GM23248 (cell line): Measurements from ENCODE around the gene LAMA4. TPM values are rescaled to one million over a fixed set of nuclear protein-coding genes. Genes with fewer than 3 reads are reported as not detected.

Experiments
- DNase-seq: peaks from one replicate; pipeline ENCODE4 v3.0.0-alpha.2; 2015
- H2AFZ ChIP-seq: fragments of 200-600 bp; sonication (generic); 2 replicates; pipeline ENCODE4 v1.6.1; 2016; ENCODE audit warnings: antibody characterized with exemption
- H3F3A ChIP-seq: fragments of 200-600 bp; sonication (generic); 2 replicates; pipeline ENCODE4 v1.6.1; 2016; ENCODE audit warnings: mild to moderate bottlenecking, antibody characterized with exemption, mixed run types; ENCODE audit not compliant: insufficient read depth
- H3K27ac ChIP-seq: fragments of 200-600 bp; sonication (generic); 2 replicates; pipeline ENCODE4 v1.5.1; 2016; ENCODE audit warnings: mild to moderate bottlenecking
- H3K27me3 ChIP-seq: fragments of 200-600 bp; sonication (generic); replicated peaks from 2 replicates; pipeline ENCODE4 v1.6.1; 2016; ENCODE audit warnings: mild to moderate bottlenecking; ENCODE audit not compliant: insufficient read depth
- H3K36me3 ChIP-seq: fragments of 200-600 bp; sonication (generic); 2 replicates; pipeline ENCODE4 v1.6.1; 2016; ENCODE audit warnings: low read depth, mild to moderate bottlenecking
- H3K4me1 ChIP-seq: fragments of 200-600 bp; sonication (generic); 2 replicates; pipeline ENCODE4 v1.6.1; 2016; ENCODE audit warnings: mild to moderate bottlenecking; ENCODE audit not compliant: insufficient read depth
- H3K4me2 ChIP-seq: fragments of 200-600 bp; sonication (generic); one replicate; pipeline ENCODE4 v1.6.1; 2016; ENCODE audit warnings: mild to moderate bottlenecking; ENCODE audit not compliant: unreplicated experiment
- H3K4me3 ChIP-seq: fragments of 200-600 bp; sonication (generic); 2 replicates; pipeline ENCODE4 v1.5.1; 2016; ENCODE audit warnings: mild to moderate bottlenecking
- H3K79me2 ChIP-seq: fragments of 200-600 bp; sonication (generic); 2 replicates; pipeline ENCODE4 v1.6.1; 2016; ENCODE audit warnings: mild to moderate bottlenecking; ENCODE audit not compliant: insufficient read depth
- H3K9ac ChIP-seq: fragments of 200-600 bp; sonication (generic); 2 replicates; pipeline ENCODE4 v1.6.1; 2016; ENCODE audit warnings: mild to moderate bottlenecking
- H3K9me2 ChIP-seq: fragments of 200-600 bp; sonication (generic); 2 replicates; pipeline ENCODE4 v1.6.1; 2016; ENCODE audit warnings: mixed run types, mild to moderate bottlenecking, moderate library complexity; ENCODE audit not compliant: insufficient read depth
- H3K9me3 ChIP-seq: fragments of 200-600 bp; sonication (generic); one replicate; pipeline ENCODE4 v1.6.1; 2017; ENCODE audit warnings: low read depth
- H4K20me1 ChIP-seq: fragments of 200-600 bp; sonication (generic); 2 replicates; pipeline ENCODE4 v1.6.0; 2016; ENCODE audit not compliant: insufficient read depth
- EZH2 ChIP-seq: fragments of 200-600 bp; sonication (generic); IDR thresholded peaks from 2 replicates; pipeline ENCODE4 v1.6.1; 2018; ENCODE audit warnings: antibody characterized with exemption, mild to moderate bottlenecking; ENCODE audit not compliant: insufficient read depth, poor library complexity, severe bottlenecking
- EZH2phosphoT487 ChIP-seq: fragments of 200-600 bp; sonication (generic); IDR thresholded peaks from 2 replicates; pipeline ENCODE4 v1.6.1; 2018; ENCODE audit warnings: antibody characterized with exemption, moderate library complexity, mild to moderate bottlenecking, low read depth; ENCODE audit not compliant: insufficient read depth
- WGBS, 2 experiments: methylation state at CpG; one replicate each; pipeline ENCODE4 v1.1.6; 2015 to 2017; ENCODE audit warnings: low lambda C conversion rate in 2 of 2, low coverage in 1 of 2; ENCODE audit errors: missing lambda C conversion rate in 2 of 2; 5-methylcytosine and 5-hydroxymethylcytosine counted together
- in situ Hi-C: fragments of 300-500 bp; cut with MboI; formaldehyde crosslinking; loops from 2 replicates; pipeline ENCODE4 v1.15.0; 2020
- polyA plus RNA-seq: library from polyadenylated mRNA; unstranded; fragments of >200 nt; fragmentation: Nextera tagmentation; extraction: Ambion mirVana; gene quantifications from 2 replicates; pipeline ENCODE4 v1.2.1, GENCODE V29; 2016
- total RNA-seq: library from RNA; depleted of rRNA; stranded (reverse); fragments of >200 nt; shearing (Covaris generic); gene quantifications from 2 replicates; pipeline ENCODE4 v1.2.3, GENCODE V29; 2014

LAMA4 gene
- total and polyA plus RNA-seq, 2 experiments from 2014 or later: 331 to 429 TPM

- no peaks in the 10 kb centered on the region for H3K9me3 ChIP-seq
- in situ Hi-C loops: loop anchor here (25.0 kb wide), 1 partner anchor 118 kb away; no protein-coding TSS in a partner anchor
- WGBS, 2 experiments: 96 to 100% methylated on average over 1 of the region's 1 CpG
Measured at GRCh38 chr6:112194511-112194910, 59.9 kb downstream of the LAMA4 start.

GRCh38 chr6:112193535-112194051 is 60.8 kb downstream of the LAMA4 start:
- H3F3A ChIP-seq: peaks cover 94% of the 10 kb centered on the region
- no peaks in the 10 kb centered on the region for H3K27me3 ChIP-seq
- 92 to 96% methylated on average over 1 of the region's 1 CpG for WGBS, 2 experiments
- H3K4me1 ChIP-seq: peaks cover 20% of the 10 kb centered on the region
- H3K9me3 ChIP-seq: no peaks in the 10 kb centered on the region
- H3K36me3 ChIP-seq: peaks cover 72% of the 10 kb centered on the region
- H3K4me2 ChIP-seq: no peak overlapping the region
- no peaks in the 10 kb centered on the region for H3K9me2 ChIP-seq
- in situ Hi-C loops: loop anchor here (25.0 kb wide), 1 partner anchor 119 kb away; no protein-coding TSS in a partner anchor
- H3K27ac ChIP-seq: no peak overlapping the region
- DNase-seq: no peak
- no peak overlapping the region for H3K9ac ChIP-seq
- no peaks in the 10 kb centered on the region for H4K20me1 ChIP-seq
- no peak overlapping the region for H2AFZ ChIP-seq
- H3K79me2 ChIP-seq: peaks cover 48% of the 10 kb centered on the region
- H3K4me3 ChIP-seq: no peak overlapping the region
- TF ChIP-seq EZH2: no peak
- TF ChIP-seq EZH2phosphoT487: no peak

More at GRCh38 chr6:112194511-112194910, 59.9 kb downstream of the LAMA4 start:
- Histone ChIP-seq H3K27ac (no peak overlapping the region), H3K4me2 (no peak overlapping the region), H3K79me2 (peaks cover 53% of the 10 kb centered on the region), H3K4me1 (peaks cover 11% of the 10 kb centered on the region), H3K36me3 (peaks cover 72% of the 10 kb centered on the region), H3K4me3 (no peak overlapping the region), H3K9ac (no peak overlapping the region), H3K9me2 (no peaks in the 10 kb centered on the region), H4K20me1 (no peaks in the 10 kb centered on the region), H3F3A (peaks cover 91% of the 10 kb centered on the region), H2AFZ (no peak overlapping the region), H3K27me3 (no peaks in the 10 kb centered on the region)
- DNase-seq: no peak
- TF ChIP-seq EZH2: no peak
- no peak for TF ChIP-seq EZH2phosphoT487

DNA sequence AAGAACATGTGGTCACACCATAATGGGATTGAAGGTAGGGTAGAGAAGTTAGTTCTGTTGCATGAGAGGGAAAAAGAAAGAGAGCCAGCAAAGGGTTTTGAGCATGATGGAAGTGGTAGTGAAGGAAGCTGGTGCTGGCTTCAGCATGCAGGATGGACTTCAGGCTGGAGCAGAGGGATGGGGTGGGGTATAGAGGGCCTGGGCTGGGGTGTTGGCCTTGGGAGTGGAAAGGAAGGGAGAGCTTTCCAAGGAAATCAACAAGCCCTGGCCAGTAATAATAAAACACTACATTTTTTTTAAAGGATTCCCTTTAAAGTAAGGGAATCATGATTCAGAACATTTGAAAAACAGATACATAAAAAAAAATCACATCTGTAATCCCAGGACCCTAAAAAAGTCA is 61.2 kb downstream of the LAMA4 start:
- Histone ChIP-seq H3F3A (peaks cover 94% of the 10 kb centered on the region), H2AFZ (no peak overlapping the region), H3K79me2 (peaks cover 47% of the 10 kb centered on the region), H3K4me1 (peaks cover 22% of the 10 kb centered on the region), H3K27me3 (no peaks in the 10 kb centered on the region), H3K9me3 (no peaks in the 10 kb centered on the region), H3K36me3 (peaks cover 72% of the 10 kb centered on the region), H3K4me3 (no peak overlapping the region), H3K4me2 (no peak overlapping the region), H3K9me2 (no peaks in the 10 kb centered on the region), H3K27ac (no peak overlapping the region), H4K20me1 (no peaks in the 10 kb centered on the region), H3K9ac (no peak overlapping the region)
- TF ChIP-seq EZH2phosphoT487 (no peak), EZH2 (no peak)
- no peak for DNase-seq
- in situ Hi-C loops: loop anchor here (25.0 kb wide), 1 partner anchor 119 kb away; no protein-coding TSS in a partner anchor

- Histone ChIP-seq H3K27ac (no peak overlapping the region), H3K4me3 (no peak overlapping the region), H3K9me2 (no peaks in the 10 kb centered on the region), H2AFZ (no peak overlapping the region), H3K4me1 (peaks cover 22% of the 10 kb centered on the region), H3K9me3 (no peaks in the 10 kb centered on the region), H4K20me1 (no peaks in the 10 kb centered on the region), H3K27me3 (no peaks in the 10 kb centered on the region), H3K9ac (no peak overlapping the region), H3K4me2 (no peak overlapping the region), H3F3A (peaks cover 92% of the 10 kb centered on the region), H3K36me3 (peaks cover 72% of the 10 kb centered on the region), H3K79me2 (peaks cover 32% of the 10 kb centered on the region)
- 70 to 76% methylated on average over 7 of the region's 7 CpGs for WGBS, 2 experiments
- in situ Hi-C loops: loop anchor here (25.0 kb wide), 1 partner anchor 121 kb away; no protein-coding TSS in a partner anchor
- DNase-seq: no peak
- TF ChIP-seq EZH2phosphoT487 (no peak), EZH2 (no peak)
Measured at GRCh38 chr6:112191509-112192020, 62.8 kb downstream of the LAMA4 start.
